Breast epithelium (tissue), 3 donors: ENCODE data around the gene PLOD2.

Experiments used
- POLR2A ChIP-seq: fragments of 450-650 bp; IDR thresholded peaks from one replicate; pipeline ENCODE4 v1.6.1; 2016; ENCODE audit warnings: antibody characterized with exemption, mild to moderate bottlenecking, moderate library complexity
- TF ChIP-seq, protein P1 (sequence below), 3 donors: fragments of 450-650 bp; IDR thresholded peaks; one replicate each; pipeline ENCODE4 v1.5.1; 2016 to 2017; ENCODE audit warnings: antibody characterized with exemption in 3 of 3, mild to moderate bottlenecking in 3 of 3, moderate library complexity in 3 of 3

- TF ChIP-seq, protein P1, sequence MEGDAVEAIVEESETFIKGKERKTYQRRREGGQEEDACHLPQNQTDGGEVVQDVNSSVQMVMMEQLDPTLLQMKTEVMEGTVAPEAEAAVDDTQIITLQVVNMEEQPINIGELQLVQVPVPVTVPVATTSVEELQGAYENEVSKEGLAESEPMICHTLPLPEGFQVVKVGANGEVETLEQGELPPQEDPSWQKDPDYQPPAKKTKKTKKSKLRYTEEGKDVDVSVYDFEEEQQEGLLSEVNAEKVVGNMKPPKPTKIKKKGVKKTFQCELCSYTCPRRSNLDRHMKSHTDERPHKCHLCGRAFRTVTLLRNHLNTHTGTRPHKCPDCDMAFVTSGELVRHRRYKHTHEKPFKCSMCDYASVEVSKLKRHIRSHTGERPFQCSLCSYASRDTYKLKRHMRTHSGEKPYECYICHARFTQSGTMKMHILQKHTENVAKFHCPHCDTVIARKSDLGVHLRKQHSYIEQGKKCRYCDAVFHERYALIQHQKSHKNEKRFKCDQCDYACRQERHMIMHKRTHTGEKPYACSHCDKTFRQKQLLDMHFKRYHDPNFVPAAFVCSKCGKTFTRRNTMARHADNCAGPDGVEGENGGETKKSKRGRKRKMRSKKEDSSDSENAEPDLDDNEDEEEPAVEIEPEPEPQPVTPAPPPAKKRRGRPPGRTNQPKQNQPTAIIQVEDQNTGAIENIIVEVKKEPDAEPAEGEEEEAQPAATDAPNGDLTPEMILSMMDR (IDR thresholded peaks at IDR 0.05): no peak
- TF ChIP-seq POLR2A: no peak
Measured at GRCh38 chr3:146166415-146166821, 5.4 kb upstream of the PLOD2 start.
